ENCODE data around the gene IL13RA1.
"Not testable (repeated sequence)": the region's sequence is repeated elsewhere in the genome, so short reads cannot be mapped to it uniquely, and the experiment has no call there.

The IL13RA1 gene

DNA sequence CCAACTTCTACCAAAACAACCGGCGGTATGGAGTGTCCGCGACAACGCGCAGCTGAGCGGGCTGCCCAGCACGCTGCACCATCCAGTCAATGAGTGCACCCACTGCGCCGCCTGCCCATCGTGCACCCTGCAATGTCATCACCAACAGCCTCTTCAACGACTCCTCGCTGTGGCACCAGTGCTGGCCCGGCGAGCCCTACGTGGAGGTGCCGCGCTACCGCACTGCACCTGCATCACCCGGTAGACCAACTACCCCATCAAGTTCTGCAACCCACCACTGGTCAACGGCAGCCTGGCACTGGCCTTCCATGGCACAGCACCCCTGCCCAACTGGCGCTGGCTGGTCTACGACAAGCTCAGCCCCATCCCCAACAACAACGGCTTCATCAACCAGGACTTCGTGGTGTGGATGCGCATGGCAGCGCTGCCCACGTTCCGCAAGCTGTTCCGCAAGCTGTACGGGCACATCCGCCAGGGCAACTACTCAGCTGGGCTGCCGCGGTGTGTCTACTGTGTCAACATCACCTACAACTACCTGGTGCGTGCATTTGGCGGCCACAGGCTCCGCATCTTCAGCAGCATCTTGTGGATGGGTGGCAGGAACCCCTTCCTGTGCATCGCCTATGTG, 42.8 kb downstream of the IL13RA1 start:
- Histone ChIP-seq H4K20me1 (no peaks in the 10 kb centered on the region), H3K4me3 (no peak overlapping the region), H3K4me2 (no peak overlapping the region), H3K4me1 (no peaks in the 10 kb centered on the region), H3K27ac (no peak overlapping the region), H3K9ac (no peak overlapping the region), H3K27me3 (no peaks in the 10 kb centered on the region), H3K9me3 (0 out of 2 replicates have a peak, but pooled peaks cover 7% of the 10 kb centered on the region), H3K36me3 (no peaks in the 10 kb centered on the region)
- no peak for TF ChIP-seq Cebpa-rat (IDR thresholded peaks at IDR 0.05)

DNA sequence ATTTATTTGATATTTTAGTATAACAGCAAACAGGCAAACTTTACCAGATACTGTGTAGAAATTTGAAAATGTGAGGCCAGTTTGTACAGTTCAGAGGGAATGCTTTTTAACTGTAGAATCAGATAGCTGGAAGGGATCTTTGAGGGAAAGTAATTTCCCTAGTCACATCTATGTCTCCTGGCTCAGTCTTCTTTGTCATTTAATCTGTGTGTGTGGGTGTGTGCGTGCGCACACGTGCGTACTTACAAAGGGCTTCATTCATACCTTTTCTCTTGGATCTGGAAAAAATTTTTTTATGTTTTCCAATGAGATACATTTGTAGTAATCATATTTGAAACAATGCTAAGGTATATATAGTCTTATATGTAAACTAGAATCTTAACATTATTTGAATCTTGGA, 44.6 kb downstream of the IL13RA1 start:
- TF ChIP-seq Cebpa-rat (IDR thresholded peaks at IDR 0.05) = no peak
- Histone ChIP-seq H3K9ac (no peak overlapping the region), H3K4me3 (no peak overlapping the region), H3K27me3 (no peaks in the 10 kb centered on the region), H3K9me3 (0 out of 2 replicates have a peak, but pooled peaks cover 7% of the 10 kb centered on the region), H3K27ac (no peak overlapping the region), H3K36me3 (no peaks in the 10 kb centered on the region), H4K20me1 (no peaks in the 10 kb centered on the region), H3K4me2 (no peak overlapping the region), H3K4me1 (no peaks in the 10 kb centered on the region)

DNA sequence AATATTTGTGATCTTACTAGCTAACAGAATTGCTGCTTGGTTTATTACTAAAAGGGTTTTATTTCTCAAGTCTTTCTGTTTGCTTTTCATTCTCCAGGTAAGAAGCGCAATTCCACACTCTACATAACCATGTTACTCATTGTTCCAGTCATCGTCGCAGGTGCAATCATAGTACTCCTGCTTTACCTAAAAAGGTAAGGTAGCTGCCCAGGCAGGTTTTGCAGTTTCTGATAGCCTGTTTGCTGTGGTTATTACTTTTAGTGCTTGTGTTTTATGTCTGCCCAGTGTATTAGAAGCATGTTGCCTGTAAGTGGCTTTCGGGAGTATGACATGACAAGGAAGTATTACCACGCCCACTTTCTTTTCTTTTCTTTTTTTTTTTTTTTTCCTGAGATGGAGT, 46.4 kb downstream of the IL13RA1 start:
- no peak for TF ChIP-seq Cebpa-rat (IDR thresholded peaks at IDR 0.05)
- no peak overlapping the region for H3K27ac ChIP-seq

DNA sequence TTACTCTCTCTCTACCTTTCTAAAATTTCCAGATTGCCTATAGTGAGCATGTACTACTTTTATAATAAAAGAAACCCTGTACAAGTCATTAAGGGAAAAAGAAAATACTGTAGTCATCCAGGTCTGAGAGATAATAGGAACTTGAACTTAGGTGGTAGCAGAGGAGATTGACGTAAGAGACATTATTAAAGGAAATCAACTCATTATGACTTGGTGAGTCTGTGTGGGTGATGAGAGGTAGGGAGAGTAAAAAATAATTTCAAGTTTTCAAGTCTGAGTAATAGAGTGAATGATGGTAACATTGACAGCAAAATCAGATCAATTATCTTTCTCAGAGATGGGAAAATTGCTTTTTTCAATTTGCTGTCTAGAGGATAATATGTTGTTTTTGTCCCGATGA, 52.2 kb downstream of the IL13RA1 start:
- Histone ChIP-seq H3K9ac (no peak overlapping the region), H3K4me1 (no peaks in the 10 kb centered on the region), H3K27me3 (no peaks in the 10 kb centered on the region), H4K20me1 (no peaks in the 10 kb centered on the region), H3K36me3 (no peaks in the 10 kb centered on the region), H3K27ac (no peak overlapping the region), H3K4me3 (no peak overlapping the region), H3K4me2 (no peak overlapping the region), H3K9me3 (no peaks in the 10 kb centered on the region)
- no peak for TF ChIP-seq Cebpa-rat (IDR thresholded peaks at IDR 0.05)

More for the DNA sequence above, 46.4 kb downstream of the IL13RA1 start:
- Histone ChIP-seq H3K4me1 (no peaks in the 10 kb centered on the region), H4K20me1 (no peaks in the 10 kb centered on the region), H3K4me2 (no peak overlapping the region), H3K9ac (no peak overlapping the region), H3K4me3 (no peak overlapping the region), H3K27me3 (no peaks in the 10 kb centered on the region), H3K9me3 (0 out of 2 replicates have a peak, but pooled peaks cover 7% of the 10 kb centered on the region), H3K36me3 (no peaks in the 10 kb centered on the region)

DNA sequence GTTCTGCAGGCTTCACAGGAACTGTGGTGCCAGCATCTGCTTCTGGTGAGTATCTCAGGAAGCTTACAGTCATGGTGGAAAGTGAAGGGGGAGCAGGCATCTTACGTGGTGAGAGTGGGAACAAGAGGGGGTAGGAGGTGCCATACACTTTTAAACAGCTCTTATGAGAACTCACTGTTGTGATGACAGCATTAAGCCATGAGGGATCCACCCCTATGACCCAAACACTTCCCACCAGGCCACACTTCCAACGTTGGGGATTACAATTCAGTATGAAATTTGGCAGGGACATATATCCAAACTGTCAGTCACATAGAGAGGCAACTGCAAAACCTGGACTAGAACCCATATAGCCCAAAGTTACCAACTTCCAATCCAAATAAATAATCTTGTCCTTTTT, 53.1 kb downstream of the IL13RA1 start:
- H3K9me3 ChIP-seq = no peaks in the 10 kb centered on the region
- H4K20me1 ChIP-seq = no peaks in the 10 kb centered on the region
- H3K27me3 ChIP-seq = no peaks in the 10 kb centered on the region
- H3K36me3 ChIP-seq = no peaks in the 10 kb centered on the region
- H3K4me1 ChIP-seq = no peaks in the 10 kb centered on the region
- H3K9ac ChIP-seq = no peak overlapping the region
- no peak for TF ChIP-seq Cebpa-rat (IDR thresholded peaks at IDR 0.05)
- H3K4me3 ChIP-seq = no peak overlapping the region
- no peak overlapping the region for H3K27ac ChIP-seq
- no peak overlapping the region for H3K4me2 ChIP-seq

DNA sequence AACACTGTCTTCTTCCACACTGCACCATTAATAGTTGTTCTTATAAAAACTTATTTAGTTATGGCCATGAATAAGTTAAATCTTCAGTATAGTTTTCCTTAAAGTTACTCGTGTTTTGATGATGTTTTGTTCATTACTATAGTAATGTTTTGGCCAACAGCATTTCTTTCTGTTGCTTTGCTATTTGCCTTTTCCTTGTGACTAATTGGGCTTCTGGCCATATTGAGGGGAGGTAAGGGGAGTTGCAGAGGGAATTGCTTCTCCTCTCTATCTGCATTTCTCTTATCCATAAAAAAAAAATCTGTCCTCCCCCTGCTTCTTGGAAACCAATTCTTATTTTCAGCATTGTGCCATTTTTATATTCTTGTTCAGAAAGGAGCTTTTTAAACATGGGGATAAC, 53.5 kb downstream of the IL13RA1 start:
- Histone ChIP-seq H3K9ac (no peak overlapping the region), H3K4me3 (no peak overlapping the region), H3K27ac (no peak overlapping the region), H3K4me2 (no peak overlapping the region), H3K36me3 (no peaks in the 10 kb centered on the region), H3K4me1 (no peaks in the 10 kb centered on the region), H4K20me1 (no peaks in the 10 kb centered on the region), H3K27me3 (no peaks in the 10 kb centered on the region), H3K9me3 (no peaks in the 10 kb centered on the region)
- TF ChIP-seq Cebpa-rat (IDR thresholded peaks at IDR 0.05) = no peak

DNA sequence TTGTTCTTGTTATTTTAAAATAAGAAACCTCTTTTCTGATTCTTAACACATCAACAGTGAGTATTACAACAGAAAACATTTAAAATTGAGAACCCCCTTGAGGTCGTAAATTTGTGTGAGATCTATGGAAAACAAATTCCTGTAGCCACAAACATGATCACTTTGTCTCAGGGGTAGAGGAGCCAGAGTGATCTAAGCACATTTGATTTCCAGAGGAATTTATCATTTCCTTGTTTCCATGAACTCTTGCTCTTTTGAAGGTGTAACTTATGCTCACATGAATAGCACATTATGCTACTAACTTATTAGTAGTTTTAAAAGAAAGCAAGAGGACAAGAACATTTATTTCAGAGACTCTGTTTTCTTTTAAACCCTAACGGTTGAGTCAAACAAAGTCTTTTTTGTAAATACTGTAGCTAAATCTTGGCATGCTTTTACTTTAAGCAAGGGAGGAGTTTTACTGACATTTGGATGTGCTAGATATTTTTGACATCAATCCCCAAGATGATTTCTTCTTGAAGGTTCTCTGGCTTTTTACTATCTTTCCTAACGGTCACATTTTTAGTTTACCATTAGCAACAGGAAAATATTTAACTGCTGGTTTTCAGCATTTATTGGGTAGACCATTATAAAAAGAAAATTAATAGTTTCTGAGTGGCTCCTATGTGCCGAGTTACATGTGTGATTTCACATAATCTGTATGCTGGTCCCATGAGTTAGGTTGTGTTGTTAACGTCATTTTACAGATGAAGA, 68.3 kb downstream of the IL13RA1 start:
- H3K4me3 ChIP-seq = no peak overlapping the region

DNA sequence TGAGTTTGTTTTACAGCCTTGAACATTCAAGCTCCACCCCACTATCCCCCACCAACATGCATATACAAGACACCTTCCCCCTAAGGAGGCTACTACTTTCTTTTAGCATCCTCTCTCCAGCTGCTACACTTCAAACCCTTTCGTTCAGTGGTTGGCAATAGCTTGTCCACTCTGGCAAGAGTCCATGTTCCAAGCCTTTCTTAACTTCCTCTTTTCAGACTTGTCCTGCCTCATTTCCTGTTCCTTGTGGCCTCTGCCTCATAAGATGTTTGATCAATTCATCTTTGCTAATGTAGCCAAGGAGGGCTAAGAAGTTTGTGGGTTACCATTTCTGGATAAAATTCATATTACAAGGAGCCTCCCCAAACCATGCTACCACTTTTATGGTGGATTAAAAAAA, 75.5 kb downstream of the IL13RA1 start:
- Histone ChIP-seq H3K9me3 (peaks cover 10% of the 10 kb centered on the region), H3K4me2 (no peak overlapping the region), H3K27ac (no peak overlapping the region), H4K20me1 (no peaks in the 10 kb centered on the region), H3K36me3 (no peaks in the 10 kb centered on the region), H3K4me1 (no peaks in the 10 kb centered on the region), H3K4me3 (no peak overlapping the region), H3K9ac (no peak overlapping the region), H3K27me3 (no peaks in the 10 kb centered on the region)
- TF ChIP-seq Cebpa-rat (IDR thresholded peaks at IDR 0.05) = no peak

More for the DNA sequence above, 68.3 kb downstream of the IL13RA1 start:
- H3K4me1 ChIP-seq = no peaks in the 10 kb centered on the region
- no peak for TF ChIP-seq Cebpa-rat (IDR thresholded peaks at IDR 0.05)
- no peaks in the 10 kb centered on the region for H3K9me3 ChIP-seq
- no peak overlapping the region for H3K4me2 ChIP-seq
- no peak overlapping the region for H3K9ac ChIP-seq
- no peaks in the 10 kb centered on the region for H3K36me3 ChIP-seq
- no peaks in the 10 kb centered on the region for H3K27me3 ChIP-seq
- no peak overlapping the region for H3K27ac ChIP-seq
- no peaks in the 10 kb centered on the region for H4K20me1 ChIP-seq

DNA sequence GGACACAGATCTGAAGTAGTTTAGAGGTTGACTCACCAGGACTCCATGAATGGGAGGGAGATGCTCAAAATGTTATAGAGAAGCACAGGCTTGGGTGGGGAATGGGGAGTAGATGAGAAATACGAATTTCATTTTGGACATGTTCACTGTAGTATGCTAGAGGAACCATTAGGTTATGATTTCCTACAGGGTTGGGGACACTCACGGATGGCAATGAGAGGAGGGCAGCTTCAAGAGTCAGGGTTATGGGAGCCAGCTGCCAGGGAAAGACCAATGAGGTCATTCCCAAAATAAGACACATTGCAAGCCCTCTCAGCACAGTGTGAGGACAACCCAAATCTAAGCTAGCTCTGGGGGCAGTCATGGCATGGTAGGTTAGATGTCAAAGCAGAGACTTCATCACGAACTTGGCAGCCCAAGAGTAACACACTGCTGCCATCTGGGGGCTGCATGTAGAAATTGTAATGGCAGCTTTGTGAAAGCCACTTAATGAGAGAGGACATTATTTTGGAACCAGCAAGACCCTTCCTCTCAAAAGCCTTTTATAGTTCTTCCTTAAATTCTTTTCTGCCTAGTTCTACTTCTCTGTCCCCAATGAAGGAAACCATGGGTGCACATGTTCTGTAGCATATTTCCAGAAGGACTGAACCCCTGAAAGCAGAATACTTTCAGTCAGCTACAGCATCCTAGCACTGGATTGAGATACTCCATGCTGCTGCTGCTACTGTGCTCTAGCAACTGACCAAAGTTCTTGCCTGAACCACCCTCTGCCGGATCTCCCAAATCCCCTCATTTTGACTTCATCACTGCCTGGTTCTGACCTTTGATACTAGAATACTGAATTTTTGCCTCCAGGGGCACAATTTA, 80.0 kb downstream of the IL13RA1 start:
- TF ChIP-seq Cebpa-rat (IDR thresholded peaks at IDR 0.05) = no peak

DNA sequence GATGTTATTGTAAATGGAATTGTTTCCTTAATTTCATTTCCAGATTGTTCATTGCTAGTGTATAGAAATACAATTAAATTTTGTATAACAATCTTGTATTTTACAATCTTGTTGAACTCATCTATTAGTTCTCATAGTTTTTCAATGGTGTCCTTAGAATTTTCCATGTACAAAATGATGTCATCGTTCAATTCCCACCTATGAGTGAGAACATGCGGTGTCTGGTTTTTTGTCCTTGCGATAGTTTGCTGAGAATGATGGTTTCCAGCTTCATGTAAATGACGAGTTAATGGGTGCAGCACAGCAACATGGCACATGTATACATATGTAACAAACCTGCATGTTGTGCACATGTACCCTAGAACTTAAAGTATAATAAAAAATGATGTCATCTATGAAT, 89.9 kb downstream of the IL13RA1 start:
- not testable (repeated sequence) for H3K27me3 ChIP-seq, H3K4me2 ChIP-seq, H3K9ac ChIP-seq, H3K36me3 ChIP-seq, H3K4me3 ChIP-seq, H4K20me1 ChIP-seq, H3K27ac ChIP-seq, H3K4me1 ChIP-seq, H3K9me3 ChIP-seq

More for the DNA sequence above, 80.0 kb downstream of the IL13RA1 start:
- H3K4me2 ChIP-seq = no peak overlapping the region
- no peaks in the 10 kb centered on the region for H3K4me1 ChIP-seq
- H3K36me3 ChIP-seq = no peaks in the 10 kb centered on the region
- H3K9ac ChIP-seq = no peak overlapping the region
- no peaks in the 10 kb centered on the region for H4K20me1 ChIP-seq
- H3K4me3 ChIP-seq = no peak overlapping the region
- H3K9me3 ChIP-seq = peaks cover 10% of the 10 kb centered on the region
- H3K27ac ChIP-seq = no peak overlapping the region
- H3K27me3 ChIP-seq = no peaks in the 10 kb centered on the region
